IMR-90 (cell line): Measurements from ENCODE around the gene ECHS1.

ENCODE experiments used
- CEBPB ChIP-seq: IDR thresholded peaks from 2 replicates; pipeline ENCODE4 v1.6.1; 2012; ENCODE audit warnings: low read depth, low read length, improper control_type of control experiment
- CTCF ChIP-seq: conservative IDR thresholded peaks from 2 replicates; pipeline ENCODE4 v1.5.1; 2012; ENCODE audit warnings: mild to moderate bottlenecking, low read depth, low read length, improper control_type of control experiment
- MAZ ChIP-seq: IDR thresholded peaks from 2 replicates; pipeline ENCODE4 v1.6.1; 2012; ENCODE audit warnings: low read depth, mild to moderate bottlenecking, low read length, improper control_type of control experiment, moderate library complexity, borderline replicate concordance
- POLR2A ChIP-seq: IDR thresholded peaks from 2 replicates; pipeline ENCODE4 v1.6.1; 2012; ENCODE audit warnings: mild to moderate bottlenecking, low read depth, low read length

GRCh38 chr10:133353202-133353959 lies 19.8 kb downstream of the ECHS1 start:
- no peak for TF ChIP-seq CTCF
- TF ChIP-seq POLR2A: no peak
- TF ChIP-seq MAZ: no peak
- TF ChIP-seq CEBPB: no peak
